Activated CD8-positive, alpha-beta memory T cell treated with anti-CD3 and anti-CD28 coated beads, Interleukin-2, amount 50 U/mL, for 4 hours (primary cell): ENCODE results near the gene CCDC141.

Experiments used
- DNase-seq: peaks from one replicate; pipeline ENCODE4 v3.0.0-alpha.2; 2020

The CCDC141 gene

GRCh38 chr2:178909507-178909906 lies 140.4 kb downstream of the CCDC141 start:
- no peak for DNase-seq

GRCh38 chr2:178908810-178909209 lies 141.1 kb downstream of the CCDC141 start:
- no peak for DNase-seq

GRCh38 chr2:178905261-178905660 lies 144.7 kb downstream of the CCDC141 start:
- DNase-seq = no peak

GRCh38 chr2:178899656-178900055 lies 150.3 kb downstream of the CCDC141 start:
- no peak for DNase-seq

- DNase-seq = no peak
Measured at GRCh38 chr2:178895872-178896271, 154.1 kb downstream of the CCDC141 start.

GRCh38 chr2:178895171-178895570 lies 154.8 kb downstream of the CCDC141 start:
- DNase-seq = no peak

GRCh38 chr2:178892751-178893625 lies 156.9 kb downstream of the CCDC141 start:
- no peak for DNase-seq

- DNase-seq = no peak
Measured at GRCh38 chr2:178891959-178892485, 157.9 kb downstream of the CCDC141 start.

- DNase-seq = peak; percentile 50
Measured at GRCh38 chr2:178891265-178891958, 158.5 kb downstream of the CCDC141 start.

GRCh38 chr2:178886006-178886405 lies 163.9 kb downstream of the CCDC141 start:
- no peak for DNase-seq

GRCh38 chr2:178884440-178884839 lies 165.5 kb downstream of the CCDC141 start:
- DNase-seq = no peak

- DNase-seq = no peak
Measured at GRCh38 chr2:178882666-178883440, 167.1 kb downstream of the CCDC141 start.

GRCh38 chr2:178881075-178881474 lies 168.9 kb downstream of the CCDC141 start:
- DNase-seq = no peak

- DNase-seq = no peak
Measured at GRCh38 chr2:178880257-178880656, 169.7 kb downstream of the CCDC141 start.

- no peak for DNase-seq
Measured at GRCh38 chr2:178877874-178878273, 172.1 kb downstream of the CCDC141 start.

GRCh38 chr2:178874529-178875240 lies 175.3 kb downstream of the CCDC141 start:
- DNase-seq = no peak

GRCh38 chr2:178873912-178874311 lies 176.0 kb downstream of the CCDC141 start:
- no peak for DNase-seq

GRCh38 chr2:178871536-178871935 lies 178.4 kb downstream of the CCDC141 start:
- DNase-seq = no peak

- DNase-seq = no peak
Measured at GRCh38 chr2:178870703-178871102, 179.2 kb downstream of the CCDC141 start.

GRCh38 chr2:178865999-178866398 lies 183.9 kb downstream of the CCDC141 start:
- DNase-seq = no peak

GRCh38 chr2:178865146-178865936 lies 184.6 kb downstream of the CCDC141 start:
- no peak for DNase-seq
